Erythroblast (primary cell): ENCODE results near the gene IGIP.

Source experiments
- DNase-seq, 2 experiments: peaks; one replicate each; lab custom pipeline; 2025; lab: John Stamatoyannopoulos, UW
- GATA1 ChIP-seq: IDR thresholded peaks from 2 replicates; pipeline ENCODE4 v1.6.1; 2011; ENCODE audit warnings: low read depth, mild to moderate bottlenecking, control low read depth, low read length, moderate library complexity
- POLR2A ChIP-seq: IDR thresholded peaks from 2 replicates; pipeline ENCODE4 v1.6.1; 2011; ENCODE audit warnings: mild to moderate bottlenecking, low read length

The IGIP gene

DNA sequence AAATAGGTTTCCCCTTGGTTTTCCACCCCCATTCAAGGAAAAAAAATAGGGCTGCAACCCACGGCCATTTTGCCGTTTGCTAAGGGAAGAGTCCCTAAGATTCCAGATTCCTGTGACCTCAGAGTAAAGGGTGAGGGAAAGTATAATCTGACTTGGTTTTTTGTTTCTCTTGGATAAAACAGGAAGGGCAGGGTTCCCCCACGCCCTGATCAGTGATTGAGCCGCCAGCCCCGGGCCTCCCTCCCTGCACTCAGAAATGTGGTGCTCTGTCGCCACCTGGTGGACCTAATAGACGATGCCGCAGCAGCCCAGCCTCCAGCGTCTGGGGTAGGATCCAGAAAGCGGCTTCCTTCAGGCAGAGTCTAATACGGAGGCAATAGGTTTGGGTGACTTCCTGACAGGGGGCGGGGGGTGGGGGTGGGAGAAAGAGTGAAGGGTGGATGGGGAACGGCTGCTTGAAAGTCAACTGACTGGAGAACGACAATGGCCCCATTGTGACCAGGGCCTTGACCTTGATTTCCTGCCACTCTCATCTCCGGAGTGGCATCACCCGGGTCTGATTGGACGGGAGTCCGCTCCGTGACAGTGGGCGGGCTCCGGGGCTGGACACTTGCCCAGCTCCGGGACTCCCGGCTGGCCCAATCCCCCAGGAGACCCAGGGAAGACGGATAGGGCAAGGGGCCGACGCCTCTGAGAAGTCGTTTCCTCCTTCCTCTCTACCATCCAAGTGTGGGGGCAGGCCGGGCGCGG, 31.5 kb downstream of the IGIP start:
- DNase-seq = peak; percentile 79 to 91
- TF ChIP-seq GATA1 (no peak), POLR2A (no peak)

DNA sequence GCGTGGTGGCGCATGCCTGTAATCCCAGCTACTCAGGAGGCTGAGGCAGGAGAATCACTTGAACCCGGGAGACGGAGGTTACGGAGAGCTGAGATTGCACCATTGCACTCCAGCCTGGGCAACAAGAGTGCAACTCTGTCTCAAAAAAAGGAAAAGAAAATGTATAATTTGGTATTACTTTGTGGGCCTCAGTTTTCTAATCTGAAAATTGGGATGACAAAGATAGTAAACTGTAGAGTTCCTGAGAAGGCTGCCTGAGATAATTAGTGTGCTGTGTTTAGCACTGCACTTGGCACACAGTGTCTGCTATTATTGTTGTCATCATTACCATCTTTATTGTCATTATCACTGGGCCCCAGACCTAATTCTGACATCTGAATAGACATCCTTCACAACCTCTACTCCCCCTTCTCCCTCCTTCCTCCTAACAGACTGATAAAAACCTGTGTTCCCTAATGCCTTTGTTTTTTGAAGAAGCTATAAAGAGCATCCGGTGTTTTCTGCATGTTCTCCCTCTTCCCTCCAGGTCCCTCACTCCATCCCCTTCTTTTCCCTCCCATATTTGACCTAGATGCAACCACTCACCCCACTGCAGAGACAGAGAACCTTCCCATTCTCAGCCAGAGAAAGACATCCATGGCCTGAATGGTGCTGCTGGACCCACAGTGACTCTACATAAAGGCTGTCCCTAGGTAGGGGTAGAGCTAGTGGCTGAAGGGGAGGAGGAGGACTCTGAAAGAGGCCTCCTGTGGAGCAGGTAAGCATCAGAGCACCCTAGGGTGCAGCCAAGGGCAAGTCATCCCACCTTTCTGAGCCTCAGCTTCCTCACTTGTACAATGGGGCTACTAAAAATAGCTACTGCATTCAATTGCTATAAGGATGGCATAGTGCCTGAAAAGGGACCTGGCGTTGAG, 33.5 kb downstream of the IGIP start:
- DNase-seq = no peak
- TF ChIP-seq POLR2A (no peak), GATA1 (no peak)

DNA sequence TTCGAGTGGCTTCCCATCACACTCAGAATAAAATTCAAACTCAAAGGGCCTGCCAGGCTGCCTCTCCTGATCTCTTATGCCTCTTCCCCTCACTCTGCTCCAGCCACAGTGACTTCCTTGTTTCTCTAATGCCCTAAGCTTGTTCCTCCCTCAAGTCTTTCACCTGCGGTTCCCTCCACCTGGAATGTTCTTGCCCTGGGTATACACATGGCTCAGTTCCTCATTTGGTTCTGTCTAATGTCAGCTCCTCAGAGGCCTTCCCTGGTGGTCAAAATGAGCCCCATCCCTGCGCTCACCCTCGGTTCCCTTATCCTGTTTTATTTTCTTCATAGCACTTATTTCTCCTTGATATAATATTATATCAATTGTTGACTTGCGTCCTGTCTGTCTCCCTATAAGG, 36.5 kb downstream of the IGIP start:
- TF ChIP-seq GATA1 (no peak), POLR2A (no peak)
- no peak for DNase-seq

DNA sequence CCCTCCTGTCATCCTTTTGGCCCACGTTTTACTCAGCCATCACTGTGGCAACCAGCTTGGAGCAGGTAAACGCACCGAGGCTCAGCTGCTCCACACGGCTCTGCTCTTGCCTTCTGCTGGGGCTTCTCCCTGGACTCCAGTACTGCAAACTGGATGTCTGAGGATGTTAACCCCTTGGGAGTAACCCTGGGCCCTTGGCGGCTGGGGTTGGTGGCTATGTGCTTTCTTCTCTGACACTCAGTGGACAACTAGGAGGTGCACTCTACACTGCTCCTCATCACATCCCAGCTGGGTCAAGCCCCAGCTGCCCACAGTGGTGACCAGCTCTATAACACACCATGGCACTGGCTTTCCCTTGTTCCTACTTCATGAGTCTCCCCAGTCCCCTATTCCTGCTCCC, 37.0 kb downstream of the IGIP start:
- DNase-seq = no peak
- TF ChIP-seq GATA1 (no peak), POLR2A (no peak)

DNA sequence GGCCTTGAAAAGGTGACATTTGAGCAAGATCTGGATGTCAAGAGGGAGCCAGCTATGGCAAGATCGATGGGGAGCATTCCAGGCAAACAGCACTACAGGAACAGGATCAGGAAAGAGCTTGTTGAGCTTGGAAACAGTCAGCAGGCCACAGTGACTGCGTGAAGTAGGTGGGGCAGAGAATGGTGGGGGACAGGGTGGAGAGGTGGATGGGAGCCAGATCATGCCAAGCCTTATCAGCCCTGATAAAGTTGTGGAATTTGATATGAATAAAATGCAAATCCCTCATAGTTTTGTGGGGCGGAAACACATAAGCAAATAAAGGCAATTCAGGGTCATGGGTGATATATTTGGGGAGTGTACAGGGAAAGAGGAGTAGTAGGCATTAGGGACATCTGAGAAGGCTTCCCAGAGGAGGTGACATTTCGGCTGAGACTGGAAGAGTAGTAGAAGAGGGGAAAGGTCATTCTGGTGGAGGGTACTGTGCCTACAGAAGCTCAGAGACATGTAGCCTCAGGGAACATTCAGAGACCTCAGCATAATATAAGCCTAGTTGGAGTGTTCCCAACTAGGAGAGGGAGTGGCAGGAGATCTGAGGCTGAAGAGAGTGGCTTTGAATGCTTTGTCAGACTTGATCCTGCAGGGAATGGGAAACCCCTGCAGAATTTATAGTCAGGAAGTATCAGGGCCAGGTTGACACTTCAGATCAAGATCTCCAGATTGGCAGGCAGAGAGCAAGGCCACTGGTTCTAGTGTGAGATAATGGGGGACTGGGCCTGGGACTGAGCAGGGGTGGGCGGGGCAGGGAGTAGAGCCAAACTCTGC, 39.6 kb downstream of the IGIP start:
- TF ChIP-seq GATA1 (no peak), POLR2A (no peak)
- peak; percentile 38 to 58 for DNase-seq

DNA sequence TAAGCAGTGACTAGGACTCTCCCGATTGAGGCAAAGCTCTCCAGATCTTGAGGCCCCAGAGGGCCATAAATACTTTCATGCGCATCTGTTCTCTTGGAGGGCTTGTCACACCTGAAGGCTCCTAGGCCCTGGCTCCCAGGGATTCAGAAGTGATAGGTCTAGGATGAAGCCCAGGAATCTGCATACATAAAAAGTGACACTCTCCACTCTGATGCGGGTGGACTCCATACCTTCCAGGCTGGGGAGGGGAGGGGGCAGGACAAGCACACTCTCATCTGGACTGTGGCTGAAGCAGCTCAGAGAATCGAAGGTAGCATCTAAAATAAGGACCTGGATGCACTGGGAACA, 40.2 kb downstream of the IGIP start:
- TF ChIP-seq GATA1 = no peak
- TF ChIP-seq POLR2A = no peak
- no peak for DNase-seq

DNA sequence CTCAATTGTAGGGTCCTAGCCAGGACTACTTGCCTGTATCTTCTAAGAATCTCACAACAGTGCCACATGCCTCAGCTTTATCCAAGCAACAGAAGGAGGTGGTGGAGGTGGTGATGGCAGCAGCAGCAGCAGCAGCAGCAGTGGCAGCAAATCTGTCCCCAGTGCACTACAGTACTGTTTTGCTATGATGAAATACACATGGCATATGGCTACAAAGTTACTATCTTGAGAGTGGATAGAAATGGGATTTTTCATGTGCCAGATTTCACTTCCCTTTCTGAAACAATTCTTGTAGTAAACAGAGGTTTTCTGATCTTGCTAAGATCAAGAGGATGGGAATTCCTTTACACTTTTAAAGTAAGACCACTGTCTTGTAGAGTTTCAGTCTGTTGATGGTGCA, 41.2 kb downstream of the IGIP start:
- TF ChIP-seq POLR2A = no peak
- no peak for TF ChIP-seq GATA1
- no peak for DNase-seq

DNA sequence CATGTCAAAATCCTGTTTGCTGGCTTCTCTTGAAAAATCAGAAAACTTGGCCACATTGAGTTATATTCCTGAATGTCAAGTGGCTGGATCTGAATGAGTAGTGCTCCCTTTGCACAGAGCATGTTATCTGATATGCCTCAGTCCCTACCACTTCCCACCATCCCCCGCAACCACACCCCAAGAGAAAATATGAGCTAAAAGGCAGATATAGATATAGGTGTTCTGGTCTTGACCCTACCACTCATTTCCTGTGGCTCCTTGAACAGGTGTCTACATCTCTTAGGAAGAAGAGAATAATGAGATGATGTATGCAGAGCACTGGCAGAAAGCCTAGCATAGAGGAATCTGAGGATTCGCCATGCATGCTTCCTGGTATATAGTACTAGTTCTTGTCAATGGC, 42.6 kb downstream of the IGIP start:
- TF ChIP-seq GATA1 (no peak), POLR2A (no peak)
- no peak for DNase-seq

DNA sequence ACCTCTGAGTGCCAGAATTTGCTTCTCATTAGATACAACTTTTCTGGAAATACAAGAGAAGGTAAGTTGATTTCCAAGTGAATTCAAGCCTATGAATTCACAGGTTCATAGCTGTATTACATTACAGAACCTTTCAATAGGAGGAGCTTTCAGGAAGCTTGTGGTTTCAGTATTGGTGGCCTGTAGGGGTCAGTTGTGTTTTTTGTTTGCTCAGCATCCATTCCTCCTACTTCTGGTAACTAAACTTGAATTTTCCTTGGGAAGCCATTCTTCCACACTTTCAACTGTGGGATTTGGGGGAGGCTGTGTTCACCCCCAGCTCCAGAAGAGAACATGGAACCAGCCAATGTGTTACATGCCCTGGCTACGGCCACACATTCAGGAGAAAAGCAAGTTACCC, 43.7 kb downstream of the IGIP start:
- TF ChIP-seq POLR2A (no peak), GATA1 (no peak)
- peak in 1 of 2 experiments; percentile 38 for DNase-seq

DNA sequence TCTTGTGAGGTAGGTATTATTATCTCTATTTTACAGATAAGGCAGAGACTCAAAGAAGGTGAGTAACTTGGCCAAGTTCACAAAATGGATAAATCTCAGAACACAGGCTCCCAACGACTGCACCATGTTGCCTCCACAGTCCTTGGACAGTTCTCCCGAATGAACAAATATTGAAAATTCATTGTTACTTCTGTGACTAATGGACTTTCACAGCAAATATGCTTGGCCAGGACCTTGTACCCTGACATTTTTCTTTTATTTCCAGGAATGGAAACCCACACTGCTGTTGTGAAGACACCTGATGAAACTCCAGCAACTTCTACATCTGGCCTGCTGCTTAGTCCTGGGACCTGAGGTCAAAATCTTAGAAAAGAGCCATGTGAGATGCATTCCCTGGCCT, 46.7 kb downstream of the IGIP start:
- TF ChIP-seq GATA1 (no peak), POLR2A (no peak)
- no peak for DNase-seq

DNA sequence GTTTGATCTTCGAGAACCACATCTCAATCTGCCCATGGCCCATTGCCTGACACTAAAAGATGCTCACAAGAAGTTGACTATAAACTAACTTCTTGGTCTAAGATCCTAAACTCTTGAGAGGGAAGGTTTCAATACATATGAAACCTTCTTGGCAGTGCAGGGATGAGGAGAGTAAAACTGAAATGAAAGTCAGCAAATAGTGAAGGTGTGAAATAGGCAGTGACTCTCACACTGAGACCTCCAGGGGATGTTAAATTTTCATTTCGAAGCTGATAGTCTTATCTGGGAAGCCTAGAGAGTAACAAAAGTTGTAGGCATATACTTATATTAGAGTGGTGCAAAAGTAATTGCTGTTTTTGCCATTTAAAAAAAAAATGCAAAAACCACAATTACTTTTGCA, 48.3 kb downstream of the IGIP start:
- TF ChIP-seq GATA1 (no peak), POLR2A (no peak)

DNA sequence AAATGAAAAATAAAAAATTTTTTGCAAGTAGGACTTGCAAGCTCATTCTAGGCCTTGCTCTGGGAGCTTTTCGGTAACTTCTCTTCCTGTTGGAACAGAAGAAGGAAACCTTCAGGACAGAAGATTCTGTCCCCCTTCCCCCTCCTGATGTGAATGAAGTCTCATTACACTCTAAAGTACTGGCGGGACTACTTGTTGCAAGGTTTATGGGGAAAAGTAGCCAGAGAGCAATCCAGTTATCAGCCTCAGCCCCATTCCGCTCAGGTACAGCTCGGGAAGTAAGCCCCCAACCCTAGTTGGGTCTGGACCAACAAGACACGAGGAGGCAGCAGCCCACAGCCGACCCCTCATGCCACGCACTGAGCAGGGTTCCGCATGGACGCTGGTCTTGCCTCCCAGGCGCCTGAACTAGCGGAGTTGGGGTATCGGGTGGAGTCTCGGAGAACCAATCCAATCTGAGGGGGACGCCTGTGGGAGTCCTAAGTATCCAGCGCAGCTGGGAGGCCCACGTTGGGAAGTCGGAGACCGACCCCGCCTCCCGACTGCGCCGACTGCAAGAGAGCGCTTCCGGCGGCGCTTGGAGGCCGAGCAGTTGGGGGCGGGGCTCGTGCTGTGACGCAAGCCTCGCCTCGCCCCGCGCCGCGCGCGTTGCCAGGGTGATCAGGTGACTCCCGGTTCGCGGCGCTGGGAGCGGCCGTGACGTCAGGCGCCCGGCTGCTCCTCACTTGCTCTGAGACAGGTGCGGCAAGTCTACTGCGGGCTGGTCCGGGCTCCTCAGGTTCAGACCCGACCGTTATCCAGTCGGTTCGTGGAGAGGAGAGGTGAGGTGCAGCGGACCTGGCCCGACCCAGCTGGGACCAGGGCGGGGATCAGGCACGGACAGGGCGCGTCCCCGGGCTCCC, 49.0 kb downstream of the IGIP start, which contains the start of gene CYSTM1:
CYSTM1 (plus strand) TSS at position 724 of the 902 bp plus-strand sequence. CDS start 19,278 bp downstream, outside the sequence.
- peak; percentile 95 to 98 for DNase-seq

More for the DNA sequence above, 48.3 kb downstream of the IGIP start:
- peak in 1 of 2 experiments; percentile 31 for DNase-seq

More for the DNA sequence above, 49.0 kb downstream of the IGIP start, which contains the start of gene CYSTM1:
- TF ChIP-seq GATA1 (no peak), POLR2A (peak; percentile 84)
